Bronchial epithelial cell (primary cell): ENCODE results near the gene ANKS1B. TPM values are rescaled to one million over a fixed set of nuclear protein-coding genes. Genes with fewer than 3 reads are reported as not detected.

Experiments
- DNase-seq: peaks from one replicate; pipeline ENCODE4 v3.0.0-alpha.2; 2010; ENCODE audit warnings: low read depth
- FAIRE-seq: peaks from 2 replicates; lab custom pipeline; 2011; peaks lifted over from hg19 to GRCh38; lab: Jason Lieb, UNC
- H3K27me3 ChIP-seq: 2 replicates; pipeline ENCODE4 v1.5.1; 2011; ENCODE audit warnings: low read length; ENCODE audit not compliant: control insufficient read depth, insufficient read depth
- H3K36me3 ChIP-seq: 2 replicates; pipeline ENCODE4 v1.5.1; 2011; ENCODE audit warnings: low read length; ENCODE audit not compliant: control insufficient read depth, insufficient read depth
- H3K4me3 ChIP-seq: 2 replicates; pipeline ENCODE4 v1.5.1; 2011; ENCODE audit warnings: mild to moderate bottlenecking, low read depth, low read length, control low read depth
- CTCF ChIP-seq: IDR thresholded peaks from 2 replicates; pipeline ENCODE4 v1.5.1; 2011; ENCODE audit warnings: mild to moderate bottlenecking, moderate library complexity, low read length, control low read depth, inconsistent platforms; ENCODE audit not compliant: insufficient read depth, severe bottlenecking
- total RNA-seq: library from RNA; depleted of rRNA; stranded (reverse); fragments of >200 nt; gene quantifications from 2 replicates; pipeline ENCODE4 v1.2.1, GENCODE V29; 2014

The ANKS1B gene
- total RNA-seq, 1 donor from 2014 or later = 0.26 TPM

GRCh38 chr12:99142651-99143050, 842.1 kb downstream of the ANKS1B start:
- FAIRE-seq (no peak), DNase-seq (no peak)
- no peaks in the 10 kb centered on the region for H3K36me3 ChIP-seq
- no peak for TF ChIP-seq CTCF
- H3K27me3 ChIP-seq = no peaks in the 10 kb centered on the region
- no peak overlapping the region for H3K4me3 ChIP-seq

- no peak for TF ChIP-seq CTCF
- Histone ChIP-seq H3K36me3 (no peaks in the 10 kb centered on the region), H3K27me3 (no peaks in the 10 kb centered on the region), H3K4me3 (no peak overlapping the region)
- FAIRE-seq (no peak), DNase-seq (no peak)
Observed at GRCh38 chr12:99140017-99140720, 844.6 kb downstream of the ANKS1B start.

GRCh38 chr12:99138393-99138792, 846.3 kb downstream of the ANKS1B start:
- DNase-seq (no peak), FAIRE-seq (peak; percentile 50)
- Histone ChIP-seq H3K27me3 (no peaks in the 10 kb centered on the region), H3K4me3 (no peak overlapping the region), H3K36me3 (no peaks in the 10 kb centered on the region)
- no peak for TF ChIP-seq CTCF

- no peak for FAIRE-seq
- Histone ChIP-seq H3K36me3 (no peaks in the 10 kb centered on the region), H3K27me3 (no peaks in the 10 kb centered on the region), H3K4me3 (no peak overlapping the region)
- DNase-seq = no peak
- TF ChIP-seq CTCF = no peak
Observed at GRCh38 chr12:99137124-99137855, 847.4 kb downstream of the ANKS1B start.

- no peak for TF ChIP-seq CTCF
- no peak for FAIRE-seq
Observed at GRCh38 chr12:99136516-99136915, 848.2 kb downstream of the ANKS1B start.

More at GRCh38 chr12:99136516-99136915, 848.2 kb downstream of the ANKS1B start:
- DNase-seq = no peak
- no peaks in the 10 kb centered on the region for H3K36me3 ChIP-seq
- H3K4me3 ChIP-seq = no peak overlapping the region
- no peaks in the 10 kb centered on the region for H3K27me3 ChIP-seq
